Activated CD4-positive, alpha-beta T cell treated with anti-CD3 and anti-CD28 coated beads for 4 hours (primary cell): Measurements from ENCODE around the gene S1PR4.
"Not testable (repeated sequence)": the region's sequence is repeated elsewhere in the genome, so short reads cannot be mapped to it uniquely, and the experiment has no call there.

Source experiments
- DNase-seq, 2 donors: peaks; one replicate each; pipeline ENCODE4 v3.0.0-alpha.2; 2020

Gene S1PR4

DNA sequence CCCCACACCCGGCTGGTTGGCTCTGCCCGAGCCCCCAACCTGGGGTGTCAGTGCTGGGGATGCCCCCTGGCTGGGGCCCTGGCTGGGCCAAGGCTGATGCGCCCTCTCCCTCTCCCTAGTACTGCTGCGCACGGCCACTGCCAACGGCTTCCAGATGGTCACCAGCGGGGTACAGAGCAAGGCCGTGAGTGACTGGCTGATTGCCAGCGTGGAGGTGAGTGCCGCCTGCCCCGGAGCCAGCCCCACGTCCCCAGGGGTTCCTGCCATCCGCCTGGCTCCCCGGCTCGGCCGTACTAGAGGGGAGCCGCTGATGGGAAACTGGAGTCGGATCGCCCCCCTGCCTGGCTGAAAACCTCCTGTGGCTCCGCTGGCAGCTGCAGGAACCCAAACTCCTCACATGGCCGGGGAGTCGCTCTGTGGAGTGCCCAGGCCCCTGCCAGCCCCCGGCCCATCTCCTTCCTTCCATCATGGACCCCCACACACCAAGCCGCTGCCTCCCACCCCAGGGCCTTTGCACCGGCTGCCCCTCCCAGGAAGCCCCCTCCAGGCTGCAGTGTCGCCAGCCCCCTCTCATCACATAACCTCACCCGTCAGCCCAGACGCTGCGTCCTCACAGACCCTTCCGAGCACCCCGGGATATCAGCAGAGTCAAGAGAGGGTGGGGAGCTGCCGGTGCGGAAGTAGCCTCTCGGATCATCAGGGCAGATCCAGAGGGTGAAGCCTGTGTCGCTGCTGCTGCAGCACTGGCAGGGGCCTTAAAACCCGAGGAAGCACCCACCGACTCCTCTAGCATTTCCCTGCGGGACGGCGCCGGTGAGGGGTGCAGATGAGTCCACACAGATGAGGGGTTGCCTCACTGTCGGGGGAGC, 17.7 kb downstream of the S1PR4 start:
- DNase-seq, result no peak

DNA sequence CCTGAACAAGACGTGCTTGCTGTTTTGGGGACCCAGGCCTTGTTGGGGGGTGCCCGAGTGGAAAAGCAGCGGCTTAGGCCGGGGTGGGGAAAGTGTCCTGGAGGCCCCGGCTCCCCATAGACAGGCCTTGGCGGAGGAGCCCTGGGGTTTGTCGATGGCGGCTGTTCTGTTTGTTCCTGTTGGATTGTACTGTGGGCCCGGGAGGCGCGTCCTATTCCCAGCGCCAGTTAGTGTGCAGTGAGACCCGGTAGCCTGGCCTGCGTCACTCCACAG, 18.3 kb downstream of the S1PR4 start:
- DNase-seq, result no peak

DNA sequence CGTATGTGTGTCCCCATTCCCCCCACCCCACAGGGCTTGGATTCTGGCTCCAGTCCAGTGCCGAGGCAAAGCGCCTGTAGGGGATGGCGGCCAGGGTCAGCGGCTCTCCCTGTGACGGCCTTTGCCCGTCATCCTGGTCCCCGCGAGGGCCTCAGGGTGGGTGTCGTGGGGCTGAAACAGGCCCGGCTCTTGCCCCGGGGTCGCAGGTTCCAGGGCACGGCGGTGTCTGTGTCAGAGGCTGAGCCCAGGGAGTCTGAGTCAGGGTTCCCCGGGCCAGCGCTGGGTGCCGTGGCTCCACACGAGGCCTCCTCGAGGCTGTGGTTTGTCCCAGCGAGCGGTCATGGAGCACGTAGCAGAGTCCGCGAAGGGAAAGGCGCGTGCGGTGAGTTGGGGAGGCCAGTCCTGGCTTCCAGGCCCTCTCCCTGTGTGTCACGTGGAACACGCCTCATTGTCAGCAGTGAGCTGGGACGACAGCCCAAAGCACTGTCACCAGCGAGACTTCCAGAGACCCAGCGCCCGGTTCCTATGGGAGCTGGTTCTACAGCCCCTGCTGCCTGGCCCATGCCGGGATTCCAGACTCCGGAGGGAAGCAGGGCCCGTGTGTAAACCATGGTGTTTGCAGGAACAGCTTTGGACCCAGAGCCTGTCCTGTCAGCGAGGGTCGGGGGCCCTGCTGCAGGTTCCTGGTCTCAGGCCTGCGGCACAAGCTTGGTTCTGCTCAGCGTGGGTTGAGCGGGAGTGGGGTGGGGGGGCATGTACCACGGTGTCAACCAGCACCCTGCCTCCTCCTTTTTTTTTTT, 20.5 kb downstream of the S1PR4 start:
- DNase-seq, result no peak

DNA sequence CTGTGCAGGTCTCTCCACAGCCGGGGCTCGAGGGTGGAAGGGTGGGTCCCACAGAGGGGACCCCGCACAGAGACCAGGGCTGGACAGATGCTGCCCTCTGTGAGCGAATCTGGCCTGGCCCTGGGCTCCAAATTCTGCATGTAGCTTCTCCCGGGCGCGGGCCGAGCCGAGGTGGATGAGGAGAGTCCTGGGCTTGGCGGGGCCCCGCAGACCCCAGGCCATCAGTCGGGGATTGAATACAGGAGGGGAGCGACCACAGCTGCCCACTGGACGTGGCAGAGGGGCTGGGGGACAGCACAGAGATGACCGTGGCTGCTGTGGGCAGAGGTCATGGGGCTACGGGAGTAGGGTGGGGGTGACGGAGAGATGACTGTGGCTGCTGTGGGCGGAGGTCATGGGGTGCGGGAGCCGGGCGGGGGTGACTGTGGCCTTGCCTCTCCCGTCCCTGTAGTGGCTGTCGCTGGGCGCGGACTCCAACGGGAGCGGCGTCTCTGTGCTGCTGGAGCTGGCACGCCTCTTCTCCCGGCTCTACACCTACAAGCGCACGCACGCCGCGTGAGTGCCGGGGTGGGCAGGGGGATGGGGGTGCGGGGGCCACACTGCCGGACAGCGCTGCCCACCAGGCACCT, 22.6 kb downstream of the S1PR4 start:
- no peak for DNase-seq

DNA sequence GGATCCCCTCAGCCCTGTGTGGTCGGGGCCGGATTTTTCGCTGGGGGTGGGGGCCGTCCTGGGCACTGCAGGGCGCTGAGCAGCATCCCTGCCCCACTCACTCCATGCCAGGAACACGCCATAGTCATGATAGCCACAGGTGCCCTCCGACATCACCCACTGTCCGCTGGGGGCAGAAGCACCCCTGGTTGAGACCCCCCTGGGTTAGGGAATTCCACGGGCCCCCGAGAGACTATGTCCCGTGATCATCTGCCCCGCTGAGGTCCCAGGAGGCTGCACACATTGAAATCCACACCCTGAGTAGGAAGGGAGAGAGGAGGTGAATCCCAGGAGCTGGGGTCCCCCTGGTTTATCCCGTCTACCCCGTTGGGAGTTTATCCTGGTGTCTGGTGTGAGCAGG, 23.3 kb downstream of the S1PR4 start:
- no peak for DNase-seq

DNA sequence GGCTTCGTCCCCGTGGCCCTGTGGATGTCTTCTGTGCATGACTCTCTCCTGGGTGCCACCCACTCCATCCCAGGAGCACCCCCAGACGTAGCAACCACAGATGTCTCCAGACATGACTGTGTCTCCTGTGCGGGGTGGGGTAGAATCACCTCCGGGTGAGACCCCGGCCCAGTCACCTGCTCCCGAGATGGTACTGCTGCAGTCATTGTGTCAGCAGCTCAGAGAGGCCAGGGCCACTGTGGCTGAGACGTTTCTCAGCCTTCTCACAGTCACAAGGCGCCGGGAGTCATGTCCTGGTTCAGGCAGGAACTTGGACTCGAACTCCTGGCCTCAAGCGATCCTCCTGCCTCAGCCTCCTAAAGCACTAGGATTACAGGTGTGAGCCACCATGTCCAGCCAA, 23.8 kb downstream of the S1PR4 start:
- DNase-seq, result no peak

DNA sequence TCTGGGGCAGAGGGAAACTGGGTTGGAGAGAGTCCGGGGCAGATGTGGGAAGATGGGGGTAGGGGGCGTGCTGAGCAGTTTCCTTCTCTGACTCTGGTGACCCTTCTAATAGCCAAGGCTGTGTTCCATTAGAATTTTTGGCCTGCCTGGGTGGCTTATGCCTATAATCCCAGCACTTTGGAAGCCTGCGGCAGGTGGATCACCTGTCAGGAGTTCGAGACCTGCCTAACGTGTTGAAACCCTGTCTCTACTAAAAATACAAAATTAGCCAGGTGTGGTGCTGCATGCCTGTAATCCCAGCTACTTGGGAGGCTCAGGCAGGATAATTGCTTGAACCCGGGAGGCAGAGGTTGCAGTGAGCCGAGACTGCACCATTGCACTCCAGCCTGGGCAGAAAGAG, 24.3 kb downstream of the S1PR4 start:
- DNase-seq, result not testable (repeated sequence)

DNA sequence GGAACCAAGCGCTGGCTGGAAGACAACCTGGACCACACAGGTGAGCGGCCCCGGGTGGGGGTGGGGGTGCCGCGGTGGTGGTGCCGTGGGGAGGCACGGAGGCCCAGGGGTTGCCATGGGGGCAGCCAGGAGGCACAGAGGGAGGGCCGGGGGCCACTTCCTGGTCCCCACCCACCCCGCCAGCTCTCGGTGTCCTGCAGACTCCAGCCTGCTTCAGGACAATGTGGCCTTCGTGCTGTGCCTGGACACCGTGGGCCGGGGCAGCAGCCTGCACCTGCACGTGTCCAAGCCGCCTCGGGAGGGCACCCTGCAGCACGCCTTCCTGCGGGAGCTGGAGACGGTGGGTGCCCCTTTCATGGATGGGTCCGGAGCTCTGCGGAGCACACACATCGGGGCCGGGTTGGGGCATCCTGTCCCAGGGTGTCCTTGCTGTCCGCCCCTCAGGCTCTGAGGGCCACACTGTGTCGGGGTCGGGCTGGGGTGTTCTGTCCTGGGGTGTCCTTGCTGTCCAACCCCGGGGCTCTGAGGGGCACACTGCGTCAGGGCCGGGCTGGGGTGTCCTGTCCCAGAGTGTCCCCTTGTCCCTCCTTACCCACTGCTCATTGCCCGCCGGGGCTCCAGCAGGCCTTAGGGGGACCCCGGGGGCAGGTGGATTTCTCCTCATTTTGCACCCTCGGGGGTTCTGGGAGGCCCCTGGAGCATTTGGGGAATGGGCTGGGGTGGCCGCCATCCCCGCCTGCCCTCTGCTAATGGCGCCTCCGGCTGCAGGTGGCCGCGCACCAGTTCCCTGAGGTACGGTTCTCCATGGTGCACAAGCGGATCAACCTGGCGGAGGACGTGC, 25.5 kb downstream of the S1PR4 start:
- DNase-seq, result no peak

DNA sequence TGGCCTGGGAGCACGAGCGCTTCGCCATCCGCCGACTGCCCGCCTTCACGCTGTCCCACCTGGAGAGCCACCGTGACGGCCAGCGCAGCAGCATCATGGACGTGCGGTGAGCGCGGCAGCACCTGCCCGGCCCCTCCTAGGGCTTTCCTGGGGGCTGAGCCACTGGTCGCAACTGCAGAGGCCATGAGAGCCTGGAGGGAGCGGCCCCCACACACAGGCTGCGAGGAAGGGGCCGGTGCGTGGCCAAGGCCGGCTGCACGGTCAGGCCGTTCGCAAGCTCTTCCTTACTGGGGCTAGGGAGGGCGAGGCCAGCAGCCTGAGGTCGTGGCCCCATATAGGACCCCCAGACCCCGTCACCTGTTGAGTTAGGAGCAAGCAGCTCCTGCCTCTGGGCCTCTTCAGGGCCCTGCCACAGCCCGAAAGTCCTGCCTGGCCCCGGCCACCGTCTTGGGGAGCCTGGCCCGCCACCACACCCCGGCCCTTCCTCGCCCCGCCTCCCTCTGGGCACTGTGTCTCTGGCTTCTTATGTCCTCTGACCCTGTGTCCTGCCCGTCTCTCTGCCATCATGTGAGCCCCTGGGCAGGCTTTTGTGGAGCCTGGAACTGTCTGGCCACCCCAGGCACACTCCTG, 26.2 kb downstream of the S1PR4 start:
- DNase-seq, result no peak

DNA sequence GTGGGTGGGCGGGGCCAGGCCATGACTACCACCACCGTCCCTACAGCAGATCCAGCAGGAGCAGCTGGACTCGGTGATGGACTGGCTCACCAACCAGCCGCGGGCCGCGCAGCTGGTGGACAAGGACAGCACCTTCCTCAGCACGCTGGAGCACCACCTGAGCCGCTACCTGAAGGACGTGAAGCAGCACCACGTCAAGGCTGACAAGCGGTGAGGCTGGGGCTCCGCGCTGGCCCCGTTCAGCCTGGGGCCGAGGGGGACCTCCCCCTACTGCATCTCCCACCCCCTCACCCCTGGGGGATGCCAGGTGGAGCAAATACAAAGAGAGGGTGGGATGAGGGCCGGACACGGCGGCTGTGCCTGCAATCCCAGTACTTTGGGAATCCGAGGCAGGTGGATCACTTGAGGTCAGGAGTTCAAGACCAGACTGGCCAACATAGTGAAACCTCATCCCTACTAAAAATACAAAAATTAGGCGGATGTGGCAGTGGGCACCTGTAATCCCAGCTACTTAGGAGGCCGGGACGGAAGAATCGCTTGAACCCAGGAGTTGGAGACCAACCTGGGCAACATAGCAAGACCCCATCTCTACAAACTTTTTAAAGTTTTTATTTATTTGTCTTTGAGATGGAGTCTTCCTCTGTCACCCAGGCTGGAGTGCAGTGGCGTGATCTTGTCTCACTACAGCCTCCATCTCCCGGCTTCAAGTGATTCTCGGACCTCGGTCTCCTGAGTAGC, 27.8 kb downstream of the S1PR4 start:
- DNase-seq, result no peak

DNA sequence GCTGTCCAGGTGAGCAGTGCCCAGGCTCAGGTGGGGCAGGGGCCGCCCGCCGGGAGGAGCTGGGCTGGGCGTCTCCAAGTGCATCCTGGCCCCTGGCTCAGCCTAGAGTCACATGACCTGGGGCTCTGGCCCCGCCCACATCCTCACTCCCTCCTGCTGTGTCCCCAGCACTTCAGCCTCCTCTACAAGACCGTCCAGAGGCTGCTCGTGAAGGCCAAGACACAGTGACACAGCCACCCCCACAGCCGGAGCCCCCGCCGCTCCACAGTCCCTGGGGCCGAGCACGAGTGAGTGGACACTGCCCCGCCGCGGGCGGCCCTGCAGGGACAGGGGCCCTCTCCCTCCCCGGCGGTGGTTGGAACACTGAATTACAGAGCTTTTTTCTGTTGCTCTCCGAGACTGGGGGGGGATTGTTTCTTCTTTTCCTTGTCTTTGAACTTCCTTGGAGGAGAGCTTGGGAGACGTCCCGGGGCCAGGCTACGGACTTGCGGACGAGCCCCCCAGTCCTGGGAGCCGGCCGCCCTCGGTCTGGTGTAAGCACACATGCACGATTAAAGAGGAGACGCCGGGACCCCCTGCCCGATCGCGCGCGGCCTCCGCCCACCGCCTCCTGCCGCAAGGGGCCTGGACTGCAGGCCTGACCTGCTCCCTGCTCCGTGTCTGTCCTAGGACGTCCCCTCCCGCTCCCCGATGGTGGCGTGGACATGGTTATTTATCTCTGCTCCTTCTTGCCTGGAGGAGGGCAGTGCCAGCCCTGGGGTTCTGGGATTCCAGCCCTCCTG, 29.1 kb downstream of the S1PR4 start:
- no peak for DNase-seq

DNA sequence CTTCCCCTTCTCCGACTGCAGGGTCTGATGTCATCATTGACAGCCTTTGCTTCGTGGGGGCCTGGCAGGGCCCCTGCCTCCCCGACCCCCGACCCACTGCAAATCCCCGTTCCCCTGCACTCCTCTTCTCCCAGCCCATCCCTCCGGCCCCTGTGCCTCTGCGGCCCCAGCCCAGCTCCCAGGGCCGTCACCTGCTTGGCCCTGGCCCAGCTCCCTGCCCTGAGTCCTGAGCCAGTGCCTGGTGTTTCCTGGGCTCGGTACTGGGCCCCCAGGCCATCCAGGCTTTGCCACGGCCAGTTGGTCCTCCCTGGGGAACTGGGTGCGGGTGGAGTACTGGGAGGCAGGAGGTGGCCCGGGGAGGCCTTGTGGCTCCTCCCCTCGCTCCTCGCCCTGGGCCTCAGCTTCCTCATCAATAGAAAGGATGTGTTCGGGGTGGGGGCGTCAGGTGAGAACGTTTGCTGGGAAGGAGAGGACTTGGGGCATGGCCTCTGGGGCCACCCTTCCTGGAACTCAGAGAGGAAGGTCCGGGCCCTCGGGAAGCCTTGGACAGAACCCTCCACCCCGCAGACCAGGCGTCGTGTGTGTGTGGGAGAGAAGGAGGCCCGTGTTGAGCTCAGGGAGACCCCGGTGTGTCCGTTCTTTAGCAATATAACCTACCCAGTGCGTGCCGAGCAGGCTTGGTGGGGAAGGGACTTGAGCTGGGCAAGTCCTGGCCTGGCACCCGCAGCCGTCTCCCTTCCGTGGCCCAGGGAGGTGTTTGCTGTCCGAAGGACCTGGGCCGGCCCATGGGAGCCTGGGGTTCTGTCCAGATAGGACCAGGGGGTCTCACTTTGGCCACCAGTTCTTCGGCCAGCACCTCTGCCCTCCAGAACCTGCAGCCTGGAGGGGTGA, 30.0 kb downstream of the S1PR4 start:
- DNase-seq, result no peak

DNA sequence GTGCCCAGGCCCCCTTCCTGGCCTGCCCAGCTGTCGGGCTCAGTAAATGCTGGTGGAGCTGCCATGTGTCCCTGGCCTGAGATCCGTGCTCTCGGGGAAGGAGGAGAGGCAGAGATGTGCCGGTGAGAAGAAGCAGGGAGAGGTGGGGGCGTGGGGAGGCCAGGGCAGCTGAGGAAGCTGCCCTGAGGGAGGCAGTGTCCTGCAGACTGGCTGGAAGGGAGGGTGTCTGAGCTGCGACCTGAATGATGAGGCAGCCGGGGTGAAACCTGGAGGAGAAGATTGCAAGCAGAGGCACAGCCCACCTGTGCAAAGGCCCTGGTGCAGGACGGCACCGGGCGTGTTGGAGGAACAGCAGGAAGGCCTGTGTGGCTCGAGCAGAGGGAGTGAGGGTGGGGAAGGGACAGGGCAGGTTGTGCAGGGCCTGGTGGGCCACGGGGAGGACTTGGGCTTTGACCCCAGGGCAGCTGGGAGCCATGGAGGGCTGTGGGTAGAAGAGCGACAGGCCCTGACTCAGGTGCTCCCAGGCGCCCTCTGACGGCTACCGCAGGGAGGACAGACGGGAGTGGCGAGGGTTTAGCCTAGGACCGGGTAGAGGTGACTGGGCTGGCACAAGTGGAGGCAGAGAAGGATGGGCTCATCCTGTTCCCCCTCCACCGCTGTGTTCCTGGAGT, 31.9 kb downstream of the S1PR4 start:
- peak; percentile 60 to 76 for DNase-seq

DNA sequence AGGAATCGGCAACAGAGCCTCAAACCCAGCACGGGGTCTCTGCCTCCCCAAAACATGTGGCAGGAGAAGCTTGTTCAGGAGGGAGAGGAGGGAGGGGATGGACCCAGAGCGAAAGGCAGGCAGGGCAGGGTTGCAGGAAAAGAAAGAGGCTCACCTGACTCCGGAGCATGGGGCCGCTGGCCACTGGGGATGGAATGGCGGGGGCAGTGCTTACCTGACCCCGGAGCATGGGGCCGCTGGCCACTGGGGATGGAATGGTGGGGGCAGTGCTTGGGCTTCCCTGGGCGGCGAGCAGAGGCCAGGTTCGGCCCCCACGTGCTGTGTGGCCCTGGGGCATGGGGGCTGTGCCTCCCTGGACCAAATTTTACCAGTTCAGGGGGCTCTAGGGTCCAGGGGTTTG, 32.6 kb downstream of the S1PR4 start:
- no peak for DNase-seq

DNA sequence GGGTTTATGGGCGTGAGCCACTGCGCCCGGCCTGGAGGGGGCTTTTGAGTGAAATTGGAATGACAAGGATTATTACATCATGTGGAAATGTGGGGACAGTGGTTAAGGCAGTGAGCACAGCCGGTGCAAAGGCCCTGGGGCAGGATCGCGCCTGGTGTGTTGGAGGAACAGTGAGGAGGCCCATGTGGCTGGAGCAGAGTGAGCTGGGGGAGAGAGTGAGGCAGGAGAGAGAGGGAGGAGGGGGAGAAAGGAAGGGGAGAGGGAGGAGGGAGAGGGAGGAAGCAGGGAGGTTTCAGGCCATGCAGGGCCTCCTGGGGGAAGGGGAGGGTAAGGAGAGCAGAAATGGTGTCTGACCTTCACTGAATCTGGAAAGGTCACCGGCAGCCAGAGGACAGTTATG, 34.6 kb downstream of the S1PR4 start:
- DNase-seq, result no peak

DNA sequence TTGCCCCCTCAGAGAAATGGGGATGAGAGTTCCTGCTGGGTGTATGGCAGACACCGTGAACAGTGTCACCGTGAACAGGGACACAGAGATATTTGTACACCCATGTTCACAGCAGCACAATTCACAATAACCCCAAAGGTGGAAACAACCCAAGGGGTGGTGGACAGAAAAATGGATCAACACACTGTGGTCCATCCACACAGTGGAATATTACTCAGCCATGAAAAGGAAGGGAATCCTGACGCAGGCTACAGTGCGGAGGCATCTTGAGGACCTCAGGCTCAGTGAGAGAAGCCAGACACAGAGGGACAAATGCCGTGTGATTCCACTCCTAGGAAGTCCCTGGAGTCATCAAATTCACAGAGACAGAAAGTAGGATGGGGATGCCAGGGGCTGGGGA, 38.3 kb downstream of the S1PR4 start:
- no peak for DNase-seq

DNA sequence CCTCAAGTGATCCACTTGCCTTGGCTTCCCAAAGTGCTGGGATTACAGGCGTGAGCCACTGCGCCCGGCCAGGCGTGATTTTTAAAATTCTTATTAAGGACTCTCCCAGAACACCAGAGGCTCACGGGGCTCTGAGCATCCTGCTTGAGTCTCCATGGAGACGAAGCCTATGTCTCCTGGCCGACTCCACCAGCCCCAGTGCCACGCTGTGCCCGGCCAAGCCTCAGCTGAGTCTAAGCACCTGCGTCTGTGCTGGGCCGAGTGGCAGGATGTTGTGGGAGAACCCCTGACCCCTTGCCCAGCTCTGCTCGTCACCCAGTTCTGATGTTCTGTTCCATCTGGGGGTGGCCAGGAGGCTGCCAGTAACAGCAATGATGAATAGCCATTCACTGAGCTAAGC, 42.0 kb downstream of the S1PR4 start:
- no peak for DNase-seq

DNA sequence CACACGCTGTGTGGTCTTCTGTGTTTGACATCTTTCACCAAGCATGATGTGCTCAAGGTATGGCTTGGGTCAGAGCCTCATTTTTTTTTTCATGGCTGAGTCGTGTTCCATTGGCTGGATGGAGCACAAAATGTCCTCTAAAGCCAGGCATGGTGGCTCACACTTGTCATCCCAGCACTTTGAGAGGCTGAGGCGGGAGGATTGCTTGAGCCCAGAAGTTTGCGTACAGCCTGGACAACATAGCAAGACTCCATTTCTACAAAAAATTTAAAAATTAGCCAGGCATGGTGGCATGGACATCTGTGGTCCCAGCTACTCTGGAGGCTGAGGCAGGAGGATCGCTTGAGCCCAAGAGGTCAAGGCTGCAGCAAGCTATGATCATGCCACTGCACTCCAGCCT, 43.0 kb downstream of the S1PR4 start:
- not testable (repeated sequence) for DNase-seq

DNA sequence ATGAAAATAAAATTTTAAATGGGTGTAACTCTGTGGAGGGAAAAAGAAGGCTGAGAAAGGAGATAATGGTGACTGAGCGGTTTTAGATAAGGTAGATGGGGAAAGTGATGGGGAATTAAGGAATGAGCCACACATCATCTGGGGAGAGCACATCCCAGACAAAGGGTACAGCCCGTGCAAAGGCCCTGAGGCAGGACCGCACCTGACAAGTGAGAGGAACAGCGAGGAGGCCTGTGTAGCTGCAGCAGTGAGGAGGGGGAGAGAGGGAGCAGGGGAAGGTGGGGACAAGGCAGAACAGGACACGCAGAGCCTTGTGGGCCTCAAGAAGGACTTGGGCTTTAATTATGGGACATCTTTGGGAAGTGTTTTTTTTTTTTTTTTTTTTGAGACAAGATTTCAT, 44.1 kb downstream of the S1PR4 start:
- no peak for DNase-seq
